Activated effector memory CD4-positive, alpha-beta T cell treated with Interleukin-2 at 50 U/mL for 16 hours (primary cell): ENCODE measurements around the gene OPCML.

Source experiments
- DNase-seq: peaks from one replicate; pipeline ENCODE4 v3.0.0-alpha.2; 2020

The OPCML gene

GRCh38 chr11:132913295-132913694, 619.0 kb downstream of the OPCML start:
- DNase-seq = no peak

DNA sequence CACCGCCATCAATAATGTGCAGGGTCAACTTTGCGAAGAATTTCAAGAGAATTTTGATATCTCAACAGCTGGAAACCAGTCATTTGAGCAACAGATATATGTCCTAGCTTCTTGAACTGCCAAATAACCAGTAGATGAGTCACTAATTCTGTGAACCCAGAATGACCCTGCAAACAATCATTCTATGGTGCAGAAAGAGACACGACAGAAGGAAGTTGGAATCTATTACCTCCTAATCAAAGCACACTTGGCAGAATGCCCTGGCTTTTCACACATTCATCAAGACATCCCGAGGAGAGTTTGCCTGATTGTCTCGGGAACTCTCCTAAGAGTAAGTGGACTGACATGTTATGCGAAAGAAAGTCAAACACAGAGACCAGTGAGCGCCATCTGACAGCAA, 621.1 kb downstream of the OPCML start:
- DNase-seq = no peak

DNA sequence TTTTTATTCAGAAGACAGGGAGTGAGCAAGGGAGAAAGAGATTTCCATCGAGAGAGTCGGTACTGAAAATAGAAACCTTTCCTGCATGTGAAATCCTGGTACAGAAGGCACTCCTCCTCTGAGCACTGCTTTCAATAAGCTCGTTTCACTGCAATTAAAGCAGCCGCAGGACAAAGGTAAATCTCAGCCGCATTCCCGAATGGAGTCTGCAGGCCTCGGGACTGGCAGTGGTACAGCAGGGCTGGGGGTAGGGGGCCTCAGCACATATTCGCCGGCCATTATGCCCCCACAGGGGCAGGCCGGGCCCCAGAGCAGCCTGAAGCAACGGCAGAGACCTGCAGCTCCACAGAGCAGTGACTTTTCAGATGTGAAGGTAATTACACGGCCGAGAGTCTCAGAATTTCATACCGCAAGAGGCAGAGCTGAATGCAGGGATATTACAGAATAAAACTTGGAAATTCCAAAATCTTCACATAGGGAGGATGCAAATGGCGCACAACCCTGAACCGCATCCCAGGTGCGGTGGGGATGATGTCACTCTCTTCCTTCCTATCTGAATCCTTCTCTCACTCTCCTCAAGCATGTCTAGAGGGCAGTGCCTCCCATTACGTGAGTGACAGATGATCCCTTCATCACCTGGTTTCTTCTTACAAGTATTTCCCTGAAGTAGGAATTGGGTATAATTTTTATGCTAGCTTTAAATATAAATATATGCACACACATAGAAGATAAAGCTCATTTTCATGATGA, 622.1 kb downstream of the OPCML start:
- DNase-seq = no peak

DNA sequence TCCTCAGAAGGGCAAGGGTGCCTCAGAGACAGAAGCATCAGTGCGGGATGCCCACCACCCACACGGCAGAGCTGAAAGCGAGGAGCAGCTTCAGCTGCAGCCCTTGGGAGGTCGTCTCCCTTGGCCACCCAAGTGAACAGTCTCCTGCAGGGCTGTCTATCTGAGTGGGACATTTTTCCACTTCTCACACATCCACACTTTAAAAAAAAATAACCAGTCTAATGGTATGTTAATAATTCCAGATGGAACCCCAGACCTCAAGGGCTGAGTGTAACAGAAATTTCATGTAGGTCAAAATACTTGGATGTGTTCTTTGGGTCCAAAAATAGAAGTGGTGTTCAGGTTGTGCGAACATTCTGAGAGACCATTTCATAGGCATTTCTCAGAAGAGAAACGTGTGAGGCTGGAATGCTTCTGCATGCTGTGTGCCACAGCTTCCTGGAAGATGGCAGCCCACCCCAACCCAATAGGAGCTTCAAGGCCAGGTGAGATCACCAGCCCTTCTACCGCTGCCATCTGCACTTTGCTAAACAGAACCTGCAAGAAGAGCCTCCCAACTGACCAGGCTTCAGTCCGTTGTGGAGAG, 623.2 kb downstream of the OPCML start:
- DNase-seq = no peak

DNA sequence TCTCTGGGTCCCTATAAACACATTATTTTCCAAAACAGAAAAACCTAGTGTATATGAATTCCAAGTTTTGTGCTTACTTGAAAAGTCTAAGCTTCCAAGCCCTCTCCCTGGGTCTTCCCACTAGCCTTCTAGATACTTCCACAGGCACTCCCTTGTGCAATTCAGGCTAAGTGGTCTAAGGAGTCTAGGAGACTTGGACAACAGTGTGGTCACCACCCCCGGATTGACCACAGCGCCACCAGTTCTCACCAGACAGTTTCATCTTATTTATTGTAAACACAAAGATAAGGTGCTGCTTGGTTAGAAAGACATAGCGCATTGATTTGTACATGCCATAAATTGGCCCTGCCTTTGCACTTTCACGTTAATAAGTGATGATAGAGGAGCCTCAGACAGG, 623.9 kb downstream of the OPCML start:
- DNase-seq = no peak

DNA sequence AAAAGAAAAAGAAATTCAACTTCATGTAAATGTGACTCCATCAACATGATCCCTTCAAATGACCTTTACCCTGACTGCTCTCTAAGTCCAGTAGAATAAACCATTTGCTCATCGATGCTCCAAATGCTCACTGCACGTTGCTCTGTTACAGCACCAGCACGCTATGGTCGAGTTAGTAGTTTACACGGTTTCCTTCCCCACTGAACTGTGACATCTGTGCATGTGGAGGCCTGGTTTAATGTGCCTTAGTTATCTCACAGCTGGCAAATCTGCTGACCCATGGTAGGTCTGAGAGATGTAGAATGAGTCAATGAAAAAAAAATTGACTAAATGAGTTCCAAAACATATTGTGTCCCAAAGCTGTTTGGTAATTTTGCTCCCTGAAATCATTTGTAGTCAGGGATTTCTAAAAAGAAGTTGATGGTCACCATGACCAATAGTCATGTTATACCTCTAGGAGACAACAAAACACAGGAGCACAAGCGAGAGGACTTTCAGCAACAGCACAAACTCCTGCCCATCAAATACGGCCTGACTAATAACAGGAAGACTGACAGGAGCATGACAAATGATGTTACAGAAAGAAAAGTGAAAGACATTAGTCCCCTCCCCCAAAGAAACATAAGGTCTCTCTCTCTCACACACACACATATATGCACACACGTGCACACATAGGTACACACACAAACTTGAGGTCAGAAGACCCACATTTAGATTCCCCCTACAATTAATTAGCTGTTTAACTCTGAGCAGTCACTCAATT, 624.5 kb downstream of the OPCML start:
- DNase-seq = no peak

GRCh38 chr11:132904607-132905006, 627.7 kb downstream of the OPCML start:
- no peak for DNase-seq

DNA sequence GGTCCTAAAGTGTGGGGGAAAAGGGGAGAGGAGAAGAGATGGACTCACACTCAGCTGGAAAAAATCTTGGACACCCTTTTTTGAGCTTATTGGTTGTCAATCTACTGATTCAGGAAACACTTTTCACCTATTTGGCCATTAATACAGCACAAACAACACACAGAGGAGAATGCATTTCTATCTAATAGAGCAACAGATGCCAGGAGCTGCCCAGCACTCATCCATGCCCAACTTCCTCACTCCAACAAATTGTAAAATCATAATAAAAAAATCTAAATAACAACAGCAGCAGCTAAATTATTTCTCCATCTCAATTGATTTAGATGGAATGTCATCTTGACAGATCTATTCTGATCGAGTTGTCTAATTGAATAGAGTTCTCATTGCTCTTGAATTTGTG, 628.2 kb downstream of the OPCML start:
- DNase-seq = no peak

DNA sequence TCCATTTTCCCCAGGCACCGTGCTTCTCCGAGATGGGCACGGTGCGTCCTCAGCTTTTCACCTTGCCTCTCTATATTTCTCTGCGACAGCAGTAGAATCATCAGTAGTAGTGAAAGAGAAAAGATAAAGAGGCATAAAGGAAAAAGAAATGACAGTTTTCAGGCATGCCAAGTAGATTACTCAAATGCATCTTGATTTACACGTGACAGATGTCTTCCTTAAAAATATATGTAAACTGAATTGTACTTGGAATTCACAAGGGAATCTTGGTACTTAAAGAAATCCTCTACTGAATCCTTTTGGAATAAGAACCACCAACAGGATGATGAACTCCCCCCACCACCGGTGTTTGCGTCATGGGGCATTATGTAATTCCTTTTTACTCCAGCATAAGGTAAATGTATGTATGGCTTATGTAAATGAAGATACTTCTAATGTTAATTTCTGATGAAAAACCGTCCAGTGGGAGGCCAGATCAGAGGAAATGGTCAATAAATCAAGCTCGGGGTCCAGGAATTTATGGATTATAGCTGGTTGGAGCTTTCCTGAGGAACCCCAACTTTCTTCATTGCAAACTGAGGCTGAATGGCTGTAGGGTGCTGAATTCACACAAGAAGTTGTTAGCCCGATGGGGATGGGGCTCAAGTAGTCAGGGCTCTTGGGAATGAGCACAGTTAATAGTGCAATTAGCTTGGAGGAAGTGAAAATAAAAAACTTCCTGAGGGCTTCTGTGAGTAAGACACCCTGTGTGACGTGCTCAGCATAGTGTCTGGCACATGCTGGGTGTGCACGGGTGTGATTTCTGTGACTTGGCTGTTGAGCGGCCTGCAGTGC, 630.4 kb downstream of the OPCML start:
- no peak for DNase-seq

DNA sequence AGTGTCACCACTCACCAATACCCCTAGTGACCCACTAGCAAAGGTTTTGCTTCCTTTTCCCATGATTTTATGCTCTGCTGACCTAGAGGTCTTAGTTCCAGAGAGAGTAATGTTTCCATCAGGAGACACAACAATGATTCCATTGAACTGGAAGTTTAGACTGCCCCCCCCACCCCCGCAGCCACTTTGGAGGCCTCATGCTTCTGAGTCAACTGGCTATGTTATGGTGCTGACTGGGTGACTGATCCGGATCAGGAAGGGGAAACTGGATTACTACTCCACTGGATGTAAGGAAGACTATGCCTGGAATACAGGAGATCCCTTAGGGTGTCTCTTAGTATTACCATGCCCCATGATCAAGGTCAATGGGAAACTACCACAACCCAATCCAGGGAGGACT, 633.6 kb downstream of the OPCML start:
- DNase-seq = no peak

GRCh38 chr11:132898021-132898420, 634.3 kb downstream of the OPCML start:
- DNase-seq = no peak

- DNase-seq = no peak
Observed at GRCh38 chr11:132895340-132895739, 637.0 kb downstream of the OPCML start.

- no peak for DNase-seq
Observed at GRCh38 chr11:132894606-132895005, 637.7 kb downstream of the OPCML start.

- DNase-seq = no peak
Observed at GRCh38 chr11:132892876-132893275, 639.4 kb downstream of the OPCML start.

GRCh38 chr11:132888226-132888625, 644.1 kb downstream of the OPCML start:
- no peak for DNase-seq

GRCh38 chr11:132886335-132886734, 646.0 kb downstream of the OPCML start:
- DNase-seq = no peak

DNA sequence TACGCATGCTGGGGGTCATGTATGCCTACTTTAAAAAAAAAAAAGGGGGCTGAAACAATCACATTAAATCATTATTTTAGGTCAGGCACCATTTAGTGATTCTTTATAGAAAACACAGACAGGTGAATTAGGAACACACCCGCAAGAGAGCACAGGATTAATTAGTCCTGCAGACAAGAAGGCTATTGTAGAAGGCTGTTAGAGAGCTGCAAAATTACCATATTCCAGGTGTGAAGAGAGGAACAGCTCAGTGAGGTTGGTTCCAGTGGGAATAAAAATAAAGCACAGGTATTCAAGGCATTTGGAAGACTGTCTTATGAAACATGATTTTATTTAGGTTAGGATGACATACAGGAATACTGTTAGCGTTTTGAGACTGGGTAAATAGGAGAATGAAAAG, 649.1 kb downstream of the OPCML start:
- no peak for DNase-seq

DNA sequence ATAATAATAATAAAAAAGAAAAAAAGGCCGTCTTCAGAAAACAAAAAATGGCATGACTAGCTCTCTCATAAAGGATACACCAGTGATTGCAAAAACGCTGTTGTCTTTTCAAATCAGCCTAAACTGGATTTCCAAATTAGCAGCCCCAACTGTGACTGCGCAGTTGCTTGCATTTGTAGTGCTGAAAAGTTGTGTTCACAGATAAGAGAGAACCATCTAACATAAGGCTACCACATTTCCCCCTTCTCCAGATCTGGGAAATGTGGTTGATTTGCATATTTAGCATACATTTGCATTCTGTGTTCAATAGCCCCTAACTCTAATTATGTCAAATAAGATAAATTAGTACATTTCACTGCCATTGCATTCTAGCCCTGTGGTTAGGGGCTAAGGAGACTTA, 650.7 kb downstream of the OPCML start:
- no peak for DNase-seq

DNA sequence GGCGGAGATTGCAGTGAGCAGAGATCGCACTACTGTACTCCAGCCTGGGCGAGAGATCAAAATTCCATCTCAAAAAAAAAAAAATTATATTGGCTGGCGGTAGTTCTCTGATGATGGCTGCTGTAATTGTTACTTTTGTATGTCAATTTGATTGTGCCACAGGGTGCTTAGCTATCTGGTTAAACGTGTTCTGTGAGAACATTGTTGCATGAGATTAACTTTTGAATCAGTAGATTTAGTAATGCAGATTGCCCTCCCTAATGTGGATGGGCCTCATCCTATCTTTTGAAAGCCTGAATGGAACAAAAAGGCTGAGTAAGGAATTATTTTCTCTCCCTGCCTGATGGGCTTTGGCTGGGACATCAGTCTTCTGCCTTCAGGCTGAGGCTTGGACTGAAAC, 654.2 kb downstream of the OPCML start:
- no peak for DNase-seq

GRCh38 chr11:132876705-132877104, 655.6 kb downstream of the OPCML start:
- no peak for DNase-seq

DNA sequence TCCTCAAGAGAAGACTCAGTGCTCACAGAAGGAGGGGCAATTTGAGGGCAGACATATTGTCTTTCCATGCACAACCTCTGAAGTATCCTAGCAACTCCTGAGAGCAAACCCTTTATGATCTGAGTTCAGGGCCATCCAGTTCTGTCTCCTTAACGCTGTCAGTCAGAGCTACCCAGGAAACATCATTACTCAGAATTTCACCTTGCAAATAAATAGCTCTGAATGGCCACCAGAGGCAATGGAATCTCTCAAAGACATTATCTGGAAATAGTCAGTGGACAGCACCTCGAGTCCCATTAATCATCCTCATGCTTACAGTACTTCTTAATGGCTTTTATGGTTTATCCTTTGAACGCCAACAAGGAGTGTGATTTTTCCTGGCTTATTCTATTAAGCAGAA, 656.1 kb downstream of the OPCML start:
- DNase-seq = no peak

DNA sequence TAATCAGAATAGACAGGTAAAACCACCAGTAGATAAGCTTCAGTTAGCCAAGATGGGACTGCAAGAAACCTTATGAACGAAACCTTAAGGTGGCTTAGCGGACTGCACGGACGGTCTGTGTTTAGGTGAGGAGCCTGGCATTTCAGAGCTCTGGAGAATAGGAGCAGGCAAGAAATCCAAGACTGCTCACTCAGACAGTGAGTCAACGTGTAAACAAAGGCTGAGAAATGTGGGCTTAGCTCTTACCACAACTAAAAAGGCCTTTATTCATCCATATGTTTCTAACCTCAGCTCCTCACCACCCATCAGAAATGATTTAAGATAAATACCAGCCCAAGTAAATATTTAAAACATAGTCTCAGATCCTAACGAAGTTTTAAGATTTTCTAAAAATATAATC, 657.7 kb downstream of the OPCML start:
- no peak for DNase-seq

DNA sequence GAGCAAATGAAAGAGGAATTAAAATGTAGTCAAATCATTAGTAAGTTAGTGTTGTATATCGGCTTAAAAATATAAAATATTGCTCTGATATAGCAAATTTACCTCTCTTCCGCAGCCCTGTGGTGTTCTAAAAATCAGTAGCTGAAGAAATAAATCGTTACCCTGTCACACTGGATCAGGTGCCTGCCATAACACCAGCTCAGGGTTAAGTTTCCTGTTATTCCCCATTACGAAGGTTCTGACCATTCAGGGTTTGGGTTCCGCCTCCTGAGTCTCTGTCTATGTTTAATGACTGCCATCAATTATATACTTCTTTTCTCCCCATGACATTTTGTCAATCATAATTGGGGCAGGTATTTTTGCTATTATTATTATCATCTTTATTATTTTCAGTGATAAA, 658.5 kb downstream of the OPCML start:
- no peak for DNase-seq
